GM21619 (cell line): ENCODE results near the gene KCP.
"Not testable (repeated sequence)": the region's sequence is repeated elsewhere in the genome, so short reads cannot be mapped to it uniquely, and the experiment has no call there.

Experiments used
- ATAC-seq: cut with Tn5 transposase; IDR thresholded peaks from one replicate; pipeline ENCODE4 v1.9.1; 2021; ENCODE audit not compliant: unreplicated experiment

KCP gene

DNA sequence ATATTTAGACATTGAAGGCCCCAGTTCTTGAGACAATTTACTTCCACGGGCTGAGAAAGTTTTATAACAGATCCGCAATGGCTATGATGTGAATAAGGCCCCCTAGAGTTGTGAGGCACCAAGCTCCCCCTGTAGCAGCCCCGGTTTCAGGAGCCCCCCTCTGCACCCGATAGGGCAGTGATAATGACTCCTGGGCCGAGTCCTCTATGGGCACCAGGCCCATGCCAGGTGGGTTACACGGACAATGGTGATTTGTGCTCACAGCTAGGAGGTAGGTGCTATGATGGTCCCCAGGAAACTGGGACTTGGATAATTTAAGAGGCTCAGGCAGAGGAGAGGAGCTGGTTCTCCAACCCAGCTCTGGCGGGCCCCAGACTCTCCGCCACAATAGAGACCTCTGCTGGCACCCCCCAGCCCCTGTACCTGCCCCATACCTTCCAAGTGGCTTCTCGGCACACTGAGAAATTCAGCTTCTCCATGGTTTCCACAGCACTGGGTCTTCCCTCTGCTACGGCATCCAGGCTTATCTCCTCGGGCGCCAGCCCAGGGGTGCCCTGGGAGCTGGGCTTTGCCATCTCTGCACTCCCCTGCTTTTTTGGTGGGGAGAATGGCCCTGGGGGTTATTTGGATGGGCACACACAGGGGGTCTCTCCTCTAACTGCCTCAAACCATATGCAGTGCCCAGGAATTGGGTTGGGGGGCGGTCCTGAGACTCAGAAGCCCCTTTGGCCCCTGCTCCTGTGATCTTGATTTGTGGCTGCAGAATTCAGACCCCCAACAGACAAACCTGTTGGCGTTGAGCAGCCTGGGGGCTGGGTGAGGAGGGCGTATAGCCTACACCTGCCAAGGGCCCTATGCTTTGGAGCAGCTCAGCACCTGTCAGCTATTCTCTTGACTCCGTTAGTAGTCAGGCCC, 12.2 kb upstream of the KCP start:
- ATAC-seq, result no peak

DNA sequence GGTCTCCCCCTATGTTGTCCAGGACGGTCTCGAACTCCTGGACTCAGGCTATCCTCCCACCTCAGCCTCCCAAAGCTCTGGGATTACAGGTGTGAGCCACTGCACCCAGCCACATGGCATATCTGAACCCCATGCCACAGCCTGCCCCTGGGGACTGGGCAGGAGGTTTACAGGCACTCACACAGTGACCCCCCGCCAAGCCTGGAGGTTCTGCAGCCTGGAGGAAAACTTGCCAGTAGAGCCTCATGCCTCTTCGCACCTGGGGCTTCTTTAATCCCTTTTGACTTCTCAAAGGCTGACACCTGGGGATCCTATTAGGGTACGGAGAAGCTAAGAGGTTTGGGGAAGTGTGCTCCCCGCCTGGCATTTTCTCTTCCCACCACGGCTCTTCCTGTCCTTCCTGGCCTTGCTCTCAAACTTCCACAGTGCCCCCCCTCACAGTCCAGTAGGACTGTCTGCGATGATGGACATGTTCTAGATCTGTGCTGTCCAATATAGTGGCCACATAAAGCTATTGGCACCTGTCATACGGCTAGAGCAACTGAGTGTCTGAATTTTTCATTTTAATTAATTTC, 11.4 kb upstream of the KCP start:
- ATAC-seq, result no peak

DNA sequence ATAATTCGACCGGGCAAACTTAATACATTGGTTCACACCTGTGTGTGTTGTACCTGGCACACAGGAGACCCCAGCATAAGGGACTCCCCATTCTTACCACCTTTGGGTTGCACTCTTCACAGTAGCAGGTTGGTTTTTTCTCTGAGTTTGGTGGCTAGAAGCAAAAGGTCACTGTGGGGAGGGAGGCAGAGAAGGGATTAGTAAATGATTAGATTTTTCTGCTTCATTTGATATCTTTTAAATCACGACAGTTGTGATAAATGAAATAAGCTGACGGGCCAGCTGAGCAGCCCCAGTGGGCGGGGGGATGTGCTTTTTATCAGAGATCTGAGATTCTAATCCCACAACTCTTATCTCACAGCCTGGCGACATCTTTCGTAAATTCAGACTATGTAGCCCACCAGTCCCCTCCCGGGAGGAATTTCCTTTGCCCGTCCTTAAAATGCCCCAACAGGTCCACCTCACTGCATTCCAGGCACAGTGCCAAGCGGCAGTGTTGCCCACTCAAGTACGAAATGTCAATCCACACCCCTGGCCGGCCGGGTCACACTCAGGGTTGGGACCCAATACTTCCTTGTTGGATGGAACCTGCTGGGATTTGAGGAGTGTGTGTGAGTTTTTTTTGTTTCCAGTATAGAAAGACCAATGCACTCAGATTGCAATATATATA, 10.5 kb upstream of the KCP start:
- no peak for ATAC-seq

DNA sequence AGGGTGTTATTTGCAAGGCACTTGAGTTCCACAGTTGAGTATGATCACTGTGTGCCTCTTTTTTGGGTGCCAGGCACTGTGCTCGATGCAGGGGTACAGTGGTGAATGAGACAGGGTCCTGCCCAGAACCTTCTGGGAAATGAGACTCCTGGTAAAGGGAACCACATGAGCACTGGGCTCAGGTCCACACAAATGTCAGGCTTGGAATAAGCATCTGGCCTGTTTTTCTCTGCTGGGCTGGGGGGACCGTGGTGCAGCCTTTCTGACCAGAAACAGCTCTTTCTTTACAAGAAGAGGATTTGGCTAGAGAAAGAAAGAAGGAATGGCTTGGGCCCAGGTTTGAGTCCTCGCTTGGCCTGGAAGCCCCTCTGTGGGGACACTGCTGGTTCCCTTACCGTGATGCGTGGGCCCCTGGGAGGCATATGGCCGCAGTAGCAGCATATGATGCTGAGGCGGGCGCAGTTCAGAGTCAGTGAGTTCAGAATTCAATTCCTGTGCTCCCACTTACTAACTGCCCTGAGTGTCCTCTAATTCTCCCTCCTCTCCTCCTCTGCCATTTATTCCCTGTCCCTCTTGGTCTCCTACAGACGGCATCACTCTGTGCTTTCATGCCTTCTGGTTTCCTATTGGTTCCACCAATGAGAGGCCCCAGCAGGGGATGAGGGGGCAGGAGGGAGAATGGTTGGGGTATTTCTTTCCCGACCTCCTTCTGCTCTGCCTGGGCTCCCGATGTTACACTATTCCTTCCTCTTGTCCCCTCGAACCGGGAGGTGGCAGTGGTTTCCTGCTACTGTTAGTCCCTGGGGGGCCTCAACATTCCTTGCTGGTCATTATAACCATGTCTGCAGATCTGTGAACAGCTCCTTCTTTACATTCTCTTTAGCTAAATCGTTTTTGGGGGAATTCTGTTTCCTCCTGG, 9.6 kb upstream of the KCP start:
- ATAC-seq, result no peak

DNA sequence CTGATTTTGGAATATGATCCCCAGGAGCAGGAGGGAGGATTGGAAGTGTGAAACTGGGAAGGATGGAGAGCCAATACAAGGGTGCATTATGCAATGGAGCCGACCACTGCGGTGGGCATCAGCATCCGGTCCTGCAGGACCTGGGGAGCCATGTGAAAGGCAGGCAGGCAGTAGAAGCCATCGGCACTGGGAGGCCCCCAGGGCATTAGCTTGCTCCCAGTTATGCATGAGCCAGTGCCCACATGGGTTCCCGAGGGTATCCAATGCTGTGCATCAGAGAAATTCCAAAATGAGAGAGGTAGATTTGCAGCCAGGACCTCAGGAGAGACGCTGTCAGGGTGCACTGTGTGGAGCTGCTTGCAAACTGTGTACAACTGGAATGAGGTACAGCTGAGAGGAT, 8.7 kb upstream of the KCP start:
- ATAC-seq, result no peak

DNA sequence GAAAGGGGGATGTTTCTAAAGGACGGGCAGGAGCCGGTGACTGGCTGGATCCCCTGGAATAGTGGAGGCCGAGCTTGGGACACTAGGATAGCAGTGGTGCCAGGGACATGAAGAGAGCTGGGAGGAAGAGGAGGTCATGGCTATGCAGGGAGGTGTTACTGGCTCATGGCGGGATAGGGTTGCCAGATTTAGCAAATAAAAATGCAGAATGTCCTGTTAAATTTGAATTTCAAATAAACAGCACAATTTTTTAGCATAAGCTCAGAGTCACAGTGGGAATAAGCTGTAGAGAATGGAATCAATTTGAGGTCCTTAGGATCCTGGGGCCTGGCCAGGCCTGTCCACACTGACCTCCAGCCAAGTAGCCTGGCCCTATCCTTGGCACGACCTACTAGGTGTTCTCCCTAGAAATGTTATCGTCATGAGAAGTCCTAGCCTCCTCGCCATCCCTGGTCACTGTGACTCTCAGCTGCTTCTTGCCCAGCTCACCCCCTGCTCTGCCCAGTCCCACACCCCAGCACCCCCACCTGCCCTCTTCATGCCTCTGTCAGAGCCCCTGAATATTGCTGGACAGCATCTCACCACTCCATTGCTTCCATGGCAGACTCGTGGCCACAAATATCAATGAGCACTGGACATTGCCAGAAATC, 7.6 kb upstream of the KCP start:
- no peak for ATAC-seq

DNA sequence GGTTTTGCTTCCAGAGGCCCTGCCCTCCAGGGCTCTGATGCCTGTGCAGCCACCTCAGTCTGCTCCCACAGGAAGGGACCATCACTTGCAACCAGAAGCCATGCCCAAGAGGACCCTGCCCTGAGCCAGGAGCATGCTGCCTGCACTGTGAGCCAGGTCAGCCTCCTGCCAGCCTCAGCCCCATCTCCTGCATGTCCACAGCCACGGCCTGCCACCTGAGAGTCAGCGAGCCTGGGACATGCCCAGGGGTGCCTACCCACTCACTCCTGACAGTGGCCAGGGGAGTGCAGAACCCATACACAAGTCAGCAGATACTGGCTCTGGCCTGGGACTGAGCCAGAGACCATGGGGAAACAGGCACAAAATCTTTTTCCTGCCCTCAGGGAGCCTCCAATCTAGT, 6.6 kb upstream of the KCP start:
- ATAC-seq, result no peak

DNA sequence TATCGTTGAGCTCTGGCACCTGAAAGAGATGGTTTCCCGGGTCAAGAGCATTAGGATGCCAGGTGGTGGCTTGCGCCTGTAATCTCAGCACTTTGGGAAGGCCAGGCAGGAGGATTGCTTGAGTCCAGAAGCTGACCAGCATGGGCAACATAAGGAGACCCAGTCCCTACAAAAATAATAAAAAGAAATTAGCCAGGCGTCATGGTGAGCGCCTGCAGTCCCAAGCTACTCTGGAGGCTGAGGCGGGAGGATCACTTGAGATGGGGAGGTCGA, 6.1 kb upstream of the KCP start:
- ATAC-seq, result no peak

DNA sequence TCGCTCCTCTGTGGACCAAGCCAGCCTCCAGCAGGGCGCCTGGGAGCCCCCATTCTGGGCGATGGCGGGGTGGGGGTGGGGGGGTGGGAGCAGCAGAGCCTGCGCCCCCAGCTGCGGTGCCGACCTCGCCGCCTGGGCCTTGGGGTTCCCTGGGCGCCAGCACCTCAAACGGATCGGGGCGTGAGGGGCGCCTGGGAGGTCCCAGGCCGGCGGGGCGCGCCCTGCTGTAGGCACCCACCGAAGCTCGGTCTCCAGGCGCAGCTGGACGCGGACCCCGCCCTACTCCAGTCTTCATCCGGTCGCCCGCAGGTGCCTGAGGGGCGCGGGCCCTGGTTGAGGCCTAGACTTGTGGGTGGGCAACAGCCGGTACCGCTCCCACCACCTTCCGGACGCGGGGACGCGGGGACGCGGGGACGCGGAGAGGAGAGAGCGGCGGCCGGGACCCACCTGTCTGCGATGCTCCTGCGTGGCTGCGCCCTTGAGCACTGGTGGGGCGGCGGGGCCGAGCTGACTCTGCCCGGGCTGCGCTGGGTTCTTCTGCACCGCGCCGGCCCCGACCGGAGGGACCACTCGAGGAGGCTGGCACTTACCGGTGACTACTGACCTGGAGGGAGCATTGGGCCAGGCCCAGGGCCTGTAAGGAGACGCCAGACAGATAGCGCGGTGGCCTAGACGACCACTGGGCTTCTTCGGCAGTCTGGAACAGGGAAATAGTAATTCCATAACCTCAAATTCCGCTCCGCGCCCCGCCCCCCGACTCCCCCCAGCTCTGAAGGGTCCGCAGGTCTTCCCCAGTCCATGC, 5.5 kb upstream of the KCP start:
- ATAC-seq, result no peak

DNA sequence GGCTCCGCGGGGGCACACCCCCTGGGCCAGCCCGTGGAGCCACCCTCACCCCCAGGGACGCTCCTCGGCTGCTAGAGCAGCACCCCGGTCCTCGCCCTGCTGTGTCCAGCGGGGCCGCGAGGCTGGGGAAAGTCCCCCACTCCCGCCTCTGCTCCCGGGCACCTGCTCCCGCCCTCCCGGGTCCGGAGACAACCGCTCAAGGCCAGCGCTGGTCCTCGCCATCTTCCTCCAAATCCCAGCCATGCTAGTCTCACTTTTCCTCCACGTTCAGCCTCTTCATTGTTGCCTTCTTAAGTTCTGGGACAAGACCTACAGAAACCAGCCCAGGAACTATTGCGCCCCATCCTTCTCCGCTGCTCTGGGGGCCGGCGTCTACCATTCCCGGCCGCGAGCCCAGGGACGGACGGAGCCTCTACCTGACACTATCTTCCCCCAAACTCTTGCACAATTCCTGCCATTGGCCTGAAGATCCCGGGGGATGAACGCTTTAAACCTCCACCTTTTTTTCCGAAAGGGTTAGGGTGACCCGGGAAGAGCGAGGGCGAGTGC, 4.8 kb upstream of the KCP start:
- peak; percentile 5 for ATAC-seq

DNA sequence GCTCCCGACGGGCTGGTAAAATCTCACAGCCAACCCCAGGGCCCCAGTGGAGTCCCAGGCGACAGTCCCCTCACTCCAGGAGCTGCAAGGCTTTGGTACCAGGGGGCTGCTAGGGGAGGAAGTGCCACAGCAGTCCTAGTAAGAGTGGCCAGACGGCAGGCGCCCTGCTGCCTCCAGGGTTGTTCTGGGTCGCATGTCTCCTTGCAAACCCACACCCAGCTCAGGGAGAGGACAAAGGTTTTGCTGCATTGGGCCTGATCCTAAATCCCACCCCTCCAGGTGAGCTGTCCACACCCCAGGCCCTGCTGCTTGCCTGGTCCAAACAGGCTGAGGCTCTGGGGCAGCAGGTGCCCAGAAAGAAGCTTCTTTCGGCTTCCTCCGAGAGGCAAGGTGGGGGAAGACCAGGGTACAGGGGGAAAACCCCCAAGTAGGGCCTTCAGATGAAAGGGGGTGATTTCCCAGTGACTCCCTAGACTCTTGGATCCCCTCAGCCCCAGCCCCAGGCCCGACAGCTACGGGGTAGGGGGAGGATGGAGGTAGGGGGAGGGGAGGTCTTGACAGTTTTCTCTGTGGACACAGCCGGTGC, 4.2 kb upstream of the KCP start:
- peak; percentile 53 for ATAC-seq

DNA sequence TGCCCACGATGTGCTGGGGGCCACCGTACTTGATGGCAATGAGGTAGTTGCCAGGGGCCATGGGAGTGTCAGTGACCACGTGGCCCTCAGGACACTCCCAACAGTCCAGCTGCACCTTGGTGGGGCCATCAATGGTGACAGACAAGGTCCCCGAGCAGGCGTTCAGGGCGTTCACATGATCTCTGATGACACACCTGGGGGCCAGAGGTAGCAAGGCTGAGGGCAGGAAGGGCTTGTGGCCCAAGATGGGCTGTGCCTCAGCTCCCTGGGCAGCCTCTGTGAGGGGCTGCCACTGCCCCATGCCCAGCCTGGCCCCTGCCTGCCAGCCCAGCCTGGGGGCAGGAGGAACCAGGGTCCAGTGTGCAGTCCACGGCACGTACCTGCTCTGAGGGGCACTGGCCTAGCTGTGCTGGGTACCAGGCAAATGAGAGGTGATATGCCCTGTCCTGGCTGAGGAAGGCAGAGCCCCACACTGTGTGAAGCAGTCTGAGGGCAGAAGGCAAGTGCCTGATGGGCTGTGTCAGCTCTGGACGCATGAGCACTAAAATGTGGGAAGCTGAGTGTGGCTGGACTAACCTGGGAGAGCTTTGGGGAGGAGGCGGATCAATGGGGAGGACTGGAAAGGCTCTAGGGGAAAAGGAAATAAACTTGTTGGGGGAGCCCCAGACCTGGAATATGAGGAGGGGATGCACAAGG, 3.5 kb upstream of the KCP start:
- no peak for ATAC-seq

DNA sequence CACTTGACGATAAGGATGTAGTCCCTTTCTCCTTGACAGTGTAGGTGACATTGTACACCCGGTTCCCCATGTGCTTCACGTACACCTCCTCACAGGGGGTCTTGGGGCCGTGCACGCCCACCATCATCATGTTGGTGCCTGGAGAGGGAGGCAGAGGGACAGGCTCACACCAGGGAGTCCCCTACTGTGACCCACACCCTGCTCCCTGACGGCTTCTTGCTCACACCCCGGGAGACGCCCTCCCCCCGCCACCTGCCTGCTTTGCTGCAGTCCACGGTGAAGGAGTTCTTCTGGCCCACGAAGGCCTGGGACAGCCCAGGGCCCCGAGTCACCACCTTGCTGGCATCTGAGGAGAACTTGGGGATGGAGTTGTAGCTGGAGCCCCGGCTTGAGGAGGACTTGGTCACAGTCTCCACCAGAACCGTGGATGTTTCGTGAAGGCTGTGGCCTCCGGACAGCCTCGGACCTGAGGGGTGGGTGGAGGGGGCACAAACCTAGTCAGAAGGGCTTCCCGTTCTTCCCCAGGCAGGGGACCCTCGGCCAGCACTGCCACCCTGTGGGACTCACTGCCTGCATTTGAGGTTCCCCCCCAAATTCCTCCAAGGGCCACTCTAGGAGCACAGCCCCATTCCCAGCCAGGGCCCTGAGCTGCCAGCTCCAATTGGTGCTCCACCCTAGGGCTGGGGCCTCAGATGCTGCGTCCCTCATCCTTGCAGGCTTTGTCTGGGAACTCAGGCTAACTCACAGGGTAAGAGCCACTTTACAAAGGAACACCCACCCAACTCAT, 2.4 kb upstream of the KCP start:
- not testable (repeated sequence) for ATAC-seq

DNA sequence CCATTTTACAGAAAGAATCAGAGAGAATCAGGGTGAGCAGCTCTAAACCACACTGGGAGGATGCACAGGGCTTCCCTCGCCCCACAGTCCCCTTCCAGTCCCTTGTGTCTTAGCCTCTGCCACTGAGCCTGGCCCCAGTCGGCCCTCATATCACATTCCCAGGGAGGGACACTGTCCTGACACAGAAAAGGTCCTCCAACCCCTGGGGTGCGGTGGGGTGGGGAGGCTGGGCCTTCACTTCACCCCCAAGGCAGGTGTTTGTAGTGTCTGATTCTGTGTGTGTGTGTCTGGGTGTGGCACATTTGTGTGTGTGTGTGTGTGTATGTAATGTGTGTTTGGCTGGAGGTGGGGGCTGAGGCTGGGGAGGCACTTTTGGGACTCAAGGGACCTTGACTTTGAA, 1.8 kb upstream of the KCP start:
- ATAC-seq, result no peak

DNA sequence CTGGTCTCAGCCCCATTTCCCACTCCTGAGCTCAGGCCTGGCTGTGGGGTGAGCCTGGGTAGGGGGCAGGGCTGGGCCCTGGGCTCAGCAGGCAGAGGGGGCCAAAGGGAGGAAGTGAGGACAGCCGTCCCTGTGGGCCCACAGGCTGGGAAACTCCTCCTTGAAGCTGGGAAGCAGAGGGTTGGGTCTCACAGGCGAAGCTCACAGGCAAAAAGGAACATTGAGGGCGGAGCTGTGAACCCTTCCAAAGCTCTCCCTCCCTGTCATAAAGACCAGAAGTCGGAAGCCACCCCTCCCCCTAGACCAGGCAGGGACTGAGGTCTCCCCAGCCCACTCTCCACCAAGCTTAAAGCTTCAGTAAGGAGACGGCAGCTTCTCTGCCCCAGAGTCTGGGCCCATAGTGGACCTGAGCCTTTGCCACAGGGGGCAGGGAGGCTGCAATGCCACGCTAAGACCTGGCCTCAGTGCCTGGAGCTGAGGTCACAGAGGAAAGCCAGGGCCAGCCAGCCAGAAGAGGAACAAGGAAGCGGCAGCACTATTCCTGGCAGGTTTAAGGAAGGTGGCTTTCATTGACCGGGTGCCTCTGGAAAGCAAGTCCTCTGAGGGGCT, 1.0 kb upstream of the KCP start:
- ATAC-seq, result no peak

DNA sequence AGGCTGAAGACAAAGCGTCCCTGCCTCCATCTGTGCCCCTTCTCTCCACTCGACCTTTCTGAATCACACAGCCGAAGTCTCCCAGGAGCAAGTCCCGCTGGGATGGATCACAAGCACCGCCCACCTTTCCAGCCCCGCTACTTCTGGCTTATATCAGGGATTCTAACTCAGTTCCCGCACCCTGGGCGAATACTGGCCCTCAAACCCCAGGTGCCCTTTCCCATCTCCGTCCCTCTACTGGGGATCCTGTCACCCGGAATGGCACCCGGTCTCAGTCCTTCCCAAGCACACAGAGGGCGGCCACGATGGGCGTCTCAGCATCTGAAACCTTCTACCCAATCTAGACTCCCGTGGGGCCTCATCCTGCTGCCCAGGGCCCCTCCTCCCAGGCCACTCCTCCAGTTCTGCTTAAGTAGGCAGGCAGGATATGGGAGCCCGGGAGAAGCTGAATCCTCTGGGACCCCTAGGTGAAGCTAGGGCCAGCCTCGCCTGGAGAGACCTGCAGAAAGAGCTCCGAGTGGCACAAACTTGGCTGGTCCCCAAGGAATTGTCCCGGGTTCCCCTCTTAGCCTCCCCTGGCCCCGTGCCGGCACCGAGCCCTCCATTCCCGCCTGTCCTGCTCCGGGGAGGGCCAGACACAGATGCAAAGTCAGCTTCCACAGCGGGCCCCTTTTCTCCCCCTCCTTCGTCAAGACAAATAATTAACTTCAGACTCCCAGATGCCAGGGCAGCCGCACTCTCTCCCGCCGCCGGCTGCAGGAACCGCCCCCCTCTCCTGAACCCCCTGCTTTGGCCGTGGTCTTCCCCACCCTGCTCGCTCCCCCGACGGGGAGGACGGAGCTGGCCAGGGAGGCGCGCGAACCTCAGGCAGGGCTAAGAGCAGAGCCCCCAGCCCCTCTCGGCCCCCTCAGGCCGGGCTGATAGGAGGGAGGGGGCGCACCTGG, 612 bp downstream of the KCP start:
- ATAC-seq, result no peak
